ENCODE measurements around the gene TPSG1. TPM values are rescaled to one million over a fixed set of nuclear protein-coding genes. Genes with fewer than 3 reads are reported as not detected.
"Not testable (repeated sequence)": the region's sequence is repeated elsewhere in the genome, so short reads cannot be mapped to it uniquely, and the experiment has no call there.

Gene TPSG1
- total RNA-seq, 1 experiment from 2014 or later = not detected

DNA sequence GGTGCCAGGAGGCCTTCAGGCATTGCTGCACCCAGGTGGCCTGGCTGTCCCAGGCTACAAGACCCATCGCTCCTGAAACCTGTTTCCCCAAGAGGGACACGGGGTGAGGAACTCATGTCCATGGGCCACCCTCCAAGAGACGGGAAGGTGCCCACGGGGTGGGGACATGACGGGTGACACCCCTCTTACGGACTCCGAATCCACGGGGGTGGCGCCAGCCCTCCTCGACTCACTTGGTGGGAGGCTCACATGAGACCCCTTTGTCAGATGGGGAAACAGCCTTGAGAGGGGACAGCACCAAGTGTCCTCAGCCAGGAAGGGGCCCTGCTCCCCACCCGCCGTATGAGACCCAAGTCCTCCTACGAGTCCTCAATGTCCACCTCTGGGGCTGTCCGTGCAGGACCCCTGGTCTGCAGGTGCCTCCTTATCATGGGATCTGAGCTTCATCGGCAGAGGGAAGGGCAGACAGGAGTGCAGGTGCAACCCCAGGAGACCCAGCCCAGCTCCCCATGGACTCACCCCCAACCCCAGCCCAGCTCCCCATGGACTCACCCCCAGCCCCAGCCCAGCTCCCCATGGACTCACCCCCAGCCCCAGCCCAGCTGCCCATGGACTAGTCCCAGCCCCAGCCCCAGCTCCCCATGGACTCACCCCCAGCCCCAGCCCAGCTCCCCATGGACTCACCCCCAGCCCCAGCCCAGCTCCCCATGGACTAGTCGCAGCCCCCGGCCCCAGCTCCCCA lies 5.6 kb upstream of the TPSG1 start:
- DNase-seq (ENCODE audit: low read depth) = not testable (repeated sequence)

DNA sequence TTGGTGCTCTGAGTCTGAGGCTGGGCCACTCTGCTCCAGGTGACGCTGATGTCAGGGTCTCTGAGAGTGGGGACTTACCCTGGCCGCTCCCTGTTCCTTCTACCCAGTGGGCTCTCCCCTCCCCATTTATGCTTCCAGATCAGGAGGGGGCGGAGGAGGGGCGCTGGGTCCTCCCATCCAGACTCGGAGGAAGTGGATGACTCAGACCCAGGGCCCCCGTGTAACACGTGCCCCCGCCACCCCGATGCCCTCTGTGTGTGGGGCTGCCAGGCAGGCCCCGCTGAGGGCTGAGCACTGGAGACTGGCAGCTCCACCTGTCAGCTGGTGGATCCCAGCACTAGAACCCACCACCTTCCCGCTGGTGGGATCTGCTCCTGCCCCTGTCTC lies 5.0 kb upstream of the TPSG1 start, which contains the start of gene TPSB2:
TSS of gene TPSB2 (minus strand) at position 101 of the 387 bp plus-strand sequence. CDS start 233 bp downstream, outside the sequence.
- not testable (repeated sequence) for DNase-seq (ENCODE audit: low read depth)

DNA sequence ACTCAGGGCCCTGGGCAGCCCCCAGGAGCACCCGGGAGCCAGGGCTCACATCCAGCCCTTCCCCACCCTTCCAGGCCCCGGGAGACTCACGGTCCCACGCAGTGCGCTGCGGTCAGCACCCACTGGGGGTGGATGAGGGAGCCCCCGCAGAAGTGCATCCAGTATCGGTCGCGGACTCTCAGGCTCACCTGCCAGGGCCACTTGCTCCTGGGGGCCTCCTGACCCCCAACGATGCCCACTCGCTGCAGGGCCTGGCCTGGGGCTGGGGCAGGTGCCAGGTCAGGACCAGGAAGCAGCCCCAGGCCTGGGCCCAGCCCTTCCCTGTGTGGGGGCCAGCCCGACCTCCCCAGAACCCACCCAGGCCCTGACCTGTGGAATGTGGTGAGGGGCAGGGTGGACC lies 4.4 kb upstream of the TPSG1 start:
- not testable (repeated sequence) for DNase-seq (ENCODE audit: low read depth)

DNA sequence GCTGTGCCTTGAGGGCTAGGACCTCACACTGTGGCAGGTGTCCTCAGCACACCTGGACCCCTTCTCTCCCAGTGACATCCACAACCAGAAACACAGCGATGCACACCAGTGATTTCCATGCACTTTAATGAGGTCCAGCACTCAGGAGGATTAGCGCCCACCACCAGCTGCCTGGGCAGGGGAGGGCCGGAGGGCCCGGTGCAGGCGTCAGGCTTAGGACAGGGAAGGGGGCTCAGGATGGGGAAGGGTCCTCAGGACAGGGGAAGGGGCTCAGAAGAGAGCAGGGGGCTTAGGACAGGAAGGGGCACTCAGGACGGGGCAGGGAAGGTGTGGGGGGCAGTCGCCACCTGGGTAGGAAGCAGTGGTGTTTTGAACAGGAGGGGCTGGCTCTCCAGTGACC lies 3.2 kb upstream of the TPSG1 start:
- DNase-seq (ENCODE audit: low read depth) = not testable (repeated sequence)

DNA sequence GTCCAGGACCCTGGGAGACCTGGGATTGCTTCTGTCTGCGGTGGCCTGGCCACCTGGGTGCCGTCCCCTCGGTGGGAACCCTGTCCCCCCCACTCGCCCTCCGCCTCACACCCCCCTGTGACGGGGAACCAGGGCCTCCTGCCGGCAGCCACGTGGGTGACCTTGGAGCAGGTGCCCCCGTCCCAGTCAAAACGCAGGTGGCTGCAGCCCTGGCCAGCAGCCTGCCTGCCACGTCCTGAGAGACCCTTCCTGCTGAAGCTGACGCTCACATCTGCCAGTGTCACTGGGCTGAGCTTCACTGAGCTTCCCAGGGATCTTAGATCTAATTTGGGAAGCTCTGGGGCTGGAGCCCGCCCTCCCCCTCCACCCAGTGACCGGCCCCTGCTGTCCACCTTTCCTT lies 1.6 kb upstream of the TPSG1 start:
- not testable (repeated sequence) for DNase-seq (ENCODE audit: low read depth)

DNA sequence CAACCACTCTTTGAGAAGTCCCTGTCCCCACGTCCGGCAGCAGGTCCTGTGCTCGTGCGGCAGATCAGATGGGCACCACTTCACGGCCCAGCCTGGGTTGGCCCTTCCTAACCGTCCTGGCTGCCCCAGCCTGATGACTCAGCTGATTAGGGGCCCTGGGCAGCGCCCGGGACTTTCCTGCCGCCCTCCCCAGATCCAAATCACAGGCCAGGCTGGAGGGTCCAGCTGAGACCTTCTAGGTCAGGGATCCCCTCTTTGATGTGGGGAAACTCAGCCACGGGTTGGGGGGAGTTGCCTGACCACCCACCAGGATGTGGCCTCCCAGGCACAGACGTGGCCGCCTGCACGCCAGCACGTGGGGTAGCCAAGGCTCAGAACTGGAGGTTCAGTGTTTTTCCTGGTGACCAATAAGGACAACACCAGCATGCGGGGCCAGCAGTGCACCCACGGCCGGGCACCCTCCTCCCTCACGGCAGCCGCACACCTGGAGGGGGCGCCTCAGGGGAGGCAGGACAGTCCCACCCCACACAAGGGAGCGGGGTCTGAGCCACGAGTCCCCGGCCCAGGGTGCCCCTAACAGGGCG lies 752 bp upstream of the TPSG1 start:
- DNase-seq (ENCODE audit: low read depth) = not testable (repeated sequence)

DNA sequence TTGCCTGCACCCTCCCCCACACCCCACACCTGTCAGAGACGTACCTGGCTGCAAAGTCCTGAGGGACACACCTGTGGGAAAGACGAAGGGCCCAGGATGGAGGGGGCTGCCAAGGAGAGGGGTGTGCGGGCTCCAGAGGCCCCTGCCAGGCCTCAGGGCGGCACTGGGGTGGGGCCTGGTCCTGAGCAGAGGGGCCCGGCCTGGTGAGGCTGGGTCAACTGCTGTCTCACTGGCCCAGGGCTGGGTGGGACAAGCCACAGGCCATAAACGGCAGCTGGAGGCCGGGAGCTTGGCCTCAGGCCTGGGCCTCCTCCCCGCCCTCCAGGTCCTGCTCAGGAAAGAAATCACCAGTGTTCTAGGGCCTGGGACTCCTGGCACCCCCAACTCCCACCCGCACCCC lies 510 bp downstream of the TPSG1 start:
- no peak for DNase-seq (ENCODE audit: low read depth)

DNA sequence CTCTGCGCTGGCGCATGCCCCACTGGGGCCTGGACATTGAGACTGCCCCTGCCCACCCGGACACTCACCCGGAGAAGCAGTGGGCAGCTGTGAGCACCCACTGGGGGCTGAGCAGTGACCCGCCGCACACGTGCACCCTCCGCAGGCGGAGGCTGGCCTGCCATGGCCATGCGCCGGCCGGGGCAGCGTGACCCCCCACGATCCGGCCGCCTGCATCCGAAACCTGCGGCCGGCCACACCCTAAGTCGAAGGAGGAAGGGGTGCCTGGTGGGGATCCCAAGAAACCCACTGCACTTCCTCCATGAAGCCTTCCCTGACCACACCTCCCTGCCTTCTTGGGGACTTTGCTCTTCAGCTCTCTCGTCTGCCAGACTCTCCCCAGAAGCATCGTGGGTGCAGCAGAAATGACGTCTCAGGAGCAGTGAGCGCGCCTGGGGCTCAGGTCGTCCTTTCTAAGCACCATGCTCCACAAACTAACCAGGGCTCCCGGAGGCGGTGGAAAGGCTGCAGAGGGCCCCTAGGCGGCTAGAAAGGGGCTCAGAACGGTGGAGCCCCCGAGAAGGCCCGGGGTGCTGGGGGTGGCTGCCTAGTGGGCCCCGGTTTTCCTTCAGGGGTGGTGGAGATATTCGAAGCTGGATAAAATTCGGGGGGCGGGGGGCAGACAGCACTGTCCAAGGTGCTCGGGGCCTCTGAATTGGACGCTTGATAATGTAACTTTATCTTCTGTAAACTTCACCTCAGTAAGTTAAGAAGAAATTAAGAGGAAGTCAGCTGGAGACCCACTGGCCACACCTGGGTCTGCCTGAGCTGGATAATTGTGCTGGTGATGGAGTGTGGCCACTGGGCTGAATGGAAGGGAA lies 1.5 kb downstream of the TPSG1 start:
- DNase-seq (ENCODE audit: low read depth) = no peak

DNA sequence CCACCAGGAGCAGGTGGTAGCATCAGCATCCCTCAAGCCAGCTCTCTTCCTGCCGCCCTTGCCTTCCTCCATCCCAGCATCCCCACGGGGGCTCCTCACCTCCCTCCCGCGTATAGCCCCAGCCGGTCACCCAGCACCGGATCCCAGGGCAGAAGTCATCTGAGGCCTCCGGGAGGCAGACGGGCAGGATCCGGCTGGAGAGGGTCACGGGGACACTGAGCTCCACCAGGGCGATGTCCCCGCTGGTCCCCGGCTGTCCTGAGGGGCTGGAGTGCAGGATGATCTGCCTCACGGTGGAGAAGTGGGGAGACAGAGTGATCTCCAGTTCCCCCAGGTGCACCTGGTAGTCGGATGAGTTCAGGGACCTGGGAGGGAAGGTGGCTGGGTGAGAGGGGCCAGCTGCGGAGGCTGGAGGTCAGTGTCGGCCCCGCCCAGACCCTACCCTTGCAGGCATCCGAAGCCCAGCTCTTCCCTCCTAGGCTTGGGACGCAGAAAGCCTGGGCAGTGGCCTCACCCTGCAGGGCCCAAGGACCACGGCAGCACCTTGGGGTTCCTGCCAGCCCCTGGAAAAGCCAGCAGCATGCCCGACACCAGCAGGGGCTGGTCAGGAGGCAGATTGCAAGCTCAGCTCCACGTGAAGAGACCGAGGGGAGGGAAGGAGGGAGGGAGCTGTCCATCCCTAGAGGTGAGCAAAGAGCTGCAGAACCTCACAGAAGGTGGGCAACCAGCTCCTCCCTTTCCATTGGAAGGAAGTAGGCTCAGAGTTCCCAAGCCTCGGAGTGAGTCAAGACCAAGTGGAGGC lies 2.3 kb downstream of the TPSG1 start:
- DNase-seq (ENCODE audit: low read depth) = no peak

DNA sequence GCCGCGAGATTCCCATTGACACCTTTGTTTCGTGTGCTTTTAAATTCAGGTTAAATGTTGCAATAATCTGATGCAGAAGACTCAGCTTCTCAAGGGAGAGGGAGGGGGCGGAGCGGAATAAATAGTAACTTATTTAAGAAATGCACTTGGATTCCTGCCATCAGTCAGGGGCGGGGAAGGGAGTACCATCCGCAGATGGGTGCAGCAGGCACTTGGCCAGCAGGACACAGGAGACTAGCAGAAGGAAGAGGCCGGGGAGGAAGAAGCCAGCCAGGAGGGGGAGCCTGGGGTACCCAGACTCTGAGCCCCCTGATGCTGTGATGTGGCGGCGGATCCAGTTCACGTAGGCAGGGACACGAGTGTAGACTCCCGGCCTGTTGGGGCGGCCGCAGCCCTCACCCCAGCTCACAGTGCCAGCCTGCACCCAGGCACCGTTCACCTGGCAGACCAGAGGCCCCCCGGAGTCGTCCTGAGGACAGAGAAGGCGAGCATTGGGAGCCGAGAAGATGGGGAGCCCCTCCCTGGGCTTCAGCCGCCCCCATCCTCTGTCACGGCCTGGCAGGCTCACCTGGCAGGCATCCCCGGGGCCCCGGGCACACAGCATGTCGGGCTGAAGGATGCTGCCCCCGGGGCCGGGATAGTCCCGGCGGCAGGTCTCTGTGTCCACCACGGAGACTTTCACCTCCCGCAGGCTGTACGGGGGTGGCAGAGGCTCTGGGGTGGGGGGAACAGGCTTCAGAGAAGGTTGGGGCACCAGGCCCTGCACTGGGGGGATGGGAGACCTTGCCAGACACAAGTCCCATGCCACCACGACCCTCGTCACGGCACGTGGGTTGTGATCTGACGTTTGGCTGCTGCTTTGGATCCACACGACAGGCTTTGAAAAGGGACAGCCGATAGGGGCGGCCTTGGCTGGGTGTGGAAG lies 3.2 kb downstream of the TPSG1 start:
- DNase-seq (ENCODE audit: low read depth) = no peak

DNA sequence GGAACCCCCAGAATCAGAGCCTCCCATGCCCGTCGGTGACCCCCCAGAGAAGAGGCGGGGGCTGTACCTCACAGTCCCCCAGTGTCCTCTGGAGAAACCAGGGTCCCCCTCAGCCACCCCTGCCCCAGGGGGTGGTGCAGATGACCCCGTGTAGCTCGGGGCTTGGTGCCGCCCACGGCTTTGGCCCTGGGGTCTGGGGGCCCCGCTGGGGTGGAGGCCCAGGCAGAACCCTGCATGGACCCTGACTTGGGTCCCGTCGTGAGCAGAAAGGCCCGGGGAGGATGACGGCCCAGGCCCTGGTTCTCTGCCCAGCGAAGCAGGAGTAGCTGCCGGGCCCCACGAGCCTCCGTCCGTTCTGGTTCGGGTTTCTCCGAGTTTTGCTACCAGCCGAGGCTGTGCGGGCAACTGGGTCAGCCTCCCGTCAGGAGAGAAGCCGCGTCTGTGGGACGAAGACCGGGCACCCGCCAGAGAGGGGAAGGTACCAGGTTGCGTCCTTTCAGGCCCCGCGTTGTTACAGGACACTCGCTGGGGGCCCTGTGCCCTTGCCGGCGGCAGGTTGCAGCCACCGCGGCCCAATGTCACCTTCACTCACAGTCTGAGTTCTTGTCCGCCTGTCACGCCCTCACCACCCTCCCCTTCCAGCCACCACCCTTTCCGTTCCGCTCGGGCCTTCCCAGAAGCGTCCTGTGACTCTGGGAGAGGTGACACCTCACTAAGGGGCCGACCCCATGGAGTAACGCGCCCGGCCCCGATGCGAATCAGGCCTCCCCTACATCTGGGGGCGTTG lies 4.0 kb downstream of the TPSG1 start:
- no peak for DNase-seq (ENCODE audit: low read depth)

DNA sequence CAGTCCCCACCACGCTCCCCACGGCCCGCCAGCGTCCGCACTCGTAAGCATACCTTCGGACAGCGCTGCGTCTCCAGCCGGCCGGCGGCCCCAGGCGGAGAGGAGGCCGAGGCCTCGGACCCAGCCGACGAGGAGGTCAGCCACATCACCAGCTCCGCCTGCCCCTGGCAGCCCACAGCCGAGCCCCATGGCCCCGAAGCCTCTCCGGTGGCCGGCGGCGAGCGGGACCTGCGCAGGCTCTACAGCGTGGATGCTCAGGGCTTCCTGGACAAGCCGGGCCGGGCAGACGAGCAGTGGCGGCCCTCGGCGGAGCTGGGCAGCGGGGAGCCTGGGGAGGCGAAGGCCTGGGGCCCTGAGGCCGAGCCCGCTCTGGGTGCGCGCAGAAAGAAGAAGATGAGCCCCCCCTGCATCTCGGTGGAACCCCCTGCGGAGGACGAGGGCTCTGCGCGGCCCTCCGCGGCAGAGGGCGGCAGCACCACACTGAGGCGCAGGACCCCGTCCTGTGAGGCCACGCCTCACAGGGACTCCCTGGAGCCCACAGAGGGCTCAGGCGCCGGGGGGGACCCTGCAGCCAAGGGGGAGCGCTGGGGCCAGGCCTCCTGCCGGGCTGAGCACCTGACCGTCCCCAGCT lies 4.9 kb downstream of the TPSG1 start:
- no peak for DNase-seq (ENCODE audit: low read depth)

DNA sequence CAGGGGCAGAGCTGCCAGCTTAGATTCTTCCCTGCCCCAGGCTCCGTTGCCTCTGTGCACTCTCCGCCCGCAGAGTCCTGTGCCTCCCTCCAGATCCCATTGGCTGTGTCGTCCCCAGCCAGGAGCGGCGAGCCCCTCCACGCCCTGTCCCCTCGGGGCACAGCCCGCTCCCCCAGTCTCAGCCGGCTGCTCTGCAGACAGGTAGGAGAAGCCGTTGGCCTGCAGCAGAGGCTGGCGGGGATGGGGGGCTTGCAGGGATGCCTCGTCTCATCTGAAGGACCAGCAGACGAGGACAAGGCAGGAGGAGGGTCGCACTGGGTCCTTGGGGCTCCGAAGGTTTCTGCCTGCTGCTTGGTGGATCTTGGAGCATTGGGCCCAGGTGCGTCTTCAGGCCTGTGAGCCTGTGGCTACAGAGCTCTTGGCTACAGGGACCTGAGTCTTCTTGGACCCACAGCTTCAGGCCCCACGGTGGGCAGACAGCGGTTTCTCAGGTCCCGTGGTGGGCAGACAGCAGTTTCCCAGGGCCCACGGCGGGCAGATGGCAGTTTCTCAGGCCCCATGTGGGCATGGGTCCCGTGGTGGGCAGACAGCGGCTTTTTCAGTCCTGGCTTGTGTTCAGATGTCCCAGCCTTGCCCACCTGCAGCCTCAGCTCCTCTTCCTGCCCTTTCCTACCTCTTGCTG lies 6.0 kb downstream of the TPSG1 start:
- DNase-seq (ENCODE audit: low read depth) = no peak

DNA sequence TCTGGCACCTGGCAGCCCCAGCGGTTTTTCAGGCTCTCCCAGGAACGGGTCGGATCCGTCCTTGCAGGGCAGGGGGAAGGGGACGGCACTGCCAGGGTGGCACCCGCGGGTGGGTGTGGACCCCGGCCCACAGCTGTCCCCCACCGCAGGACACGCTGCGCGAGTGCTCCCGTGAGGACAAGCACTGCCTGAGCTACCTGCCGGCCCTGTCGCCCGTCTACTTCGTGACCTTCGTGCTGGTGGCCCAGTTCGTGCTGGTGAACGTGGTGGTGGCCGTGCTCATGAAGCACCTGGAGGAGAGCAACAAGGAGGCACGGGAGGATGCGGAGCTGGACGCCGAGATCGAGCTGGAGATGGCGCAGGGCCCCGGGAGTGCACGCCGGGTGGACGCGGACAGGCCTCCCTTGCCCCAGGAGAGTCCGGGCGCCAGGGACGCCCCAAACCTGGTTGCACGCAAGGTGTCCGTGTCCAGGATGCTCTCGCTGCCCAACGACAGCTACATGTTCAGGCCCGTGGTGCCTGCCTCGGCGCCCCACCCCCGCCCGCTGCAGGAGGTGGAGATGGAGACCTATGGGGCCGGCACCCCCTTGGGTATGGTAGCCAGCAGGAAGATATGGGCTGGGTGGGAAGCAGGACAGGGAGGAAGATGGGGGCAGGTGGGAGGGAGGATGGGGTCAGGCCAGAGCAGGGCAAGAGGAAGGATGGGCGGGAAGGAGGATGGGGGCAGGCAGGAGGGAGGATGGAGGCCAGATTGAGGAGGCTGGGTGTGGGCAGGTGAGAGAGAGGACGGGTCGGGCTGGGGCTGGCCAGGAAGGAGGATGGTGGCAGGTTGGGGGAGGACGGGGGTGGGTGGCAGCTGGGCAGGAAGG lies 6.8 kb downstream of the TPSG1 start:
- DNase-seq (ENCODE audit: low read depth) = no peak

DNA sequence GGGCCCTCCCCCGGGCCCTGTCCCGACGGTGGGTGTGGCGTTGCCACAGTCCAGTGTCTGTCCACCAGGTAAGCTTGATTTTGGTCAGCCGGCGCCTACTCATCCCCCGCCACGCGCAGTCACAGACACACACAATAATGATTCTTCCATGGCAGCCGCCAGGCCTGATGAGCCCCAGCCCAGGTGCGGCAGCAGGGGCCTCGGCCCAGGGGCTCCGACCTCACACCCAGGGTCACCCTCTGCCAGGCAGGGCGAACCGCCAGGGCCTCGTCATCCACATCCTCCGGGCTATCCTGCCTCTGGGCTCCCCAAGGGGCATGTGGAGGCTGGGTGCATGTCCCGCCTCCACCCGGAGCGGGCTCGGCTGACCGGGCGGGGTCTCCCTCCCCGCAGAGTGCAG lies 7.5 kb downstream of the TPSG1 start:
- no peak for DNase-seq (ENCODE audit: low read depth)

DNA sequence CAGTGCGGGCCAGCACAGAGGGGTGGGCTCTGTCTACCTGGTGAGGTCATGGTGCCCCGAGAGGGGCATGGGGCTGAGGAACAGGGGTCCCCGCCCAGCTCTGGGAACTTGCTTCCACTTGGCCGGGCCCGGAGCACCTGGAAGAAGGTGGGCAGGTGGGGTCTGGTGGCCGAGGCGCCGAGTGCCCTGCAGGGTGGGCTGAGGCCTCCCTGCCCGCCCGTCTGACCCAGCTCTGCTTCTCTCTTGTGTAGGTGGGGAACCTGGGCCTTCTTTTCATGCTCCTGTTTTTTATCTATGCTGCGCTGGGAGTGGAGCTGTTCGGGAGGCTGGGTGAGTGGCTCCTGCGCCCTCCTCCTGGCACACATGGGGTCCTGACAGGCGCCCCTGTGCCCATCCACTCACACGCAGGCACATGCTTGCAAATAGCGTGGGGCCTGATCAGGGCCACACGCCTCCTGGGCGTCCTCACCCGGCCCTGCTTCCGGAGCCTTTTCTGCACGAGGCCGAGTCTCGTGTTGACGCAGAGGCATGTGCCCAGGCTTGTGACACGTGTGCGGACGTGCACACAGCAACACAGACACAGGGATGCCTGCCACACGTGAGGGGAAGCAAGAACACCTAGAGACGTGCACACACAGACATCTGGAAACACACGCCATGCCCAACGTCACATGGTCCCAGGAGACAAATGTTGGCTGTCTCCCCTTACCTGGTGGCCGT lies 8.2 kb downstream of the TPSG1 start:
- DNase-seq (ENCODE audit: low read depth) = no peak

DNA sequence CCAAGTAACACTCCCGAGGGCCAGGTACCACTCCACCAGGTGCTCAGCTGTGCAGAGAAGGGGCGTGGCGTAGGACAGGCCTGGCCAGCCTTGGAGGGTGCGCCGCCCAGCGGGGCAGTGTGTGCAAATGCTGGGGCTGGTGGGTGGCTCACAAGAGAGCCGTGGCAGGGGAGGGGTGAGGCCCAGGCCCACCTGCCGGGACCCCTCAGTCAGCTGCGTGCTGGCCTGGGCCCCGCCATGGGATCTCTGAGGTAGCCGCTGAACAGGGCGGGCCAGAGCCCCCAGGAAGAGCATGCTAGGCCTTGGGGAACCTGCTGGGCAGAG lies 8.8 kb downstream of the TPSG1 start:
- no peak for DNase-seq (ENCODE audit: low read depth)

All from LHCN-M2 (cell line).